Lower leg skin (tissue), 4 donors: Measurements from ENCODE around the gene GOLIM4. TPM values are rescaled to one million over a fixed set of nuclear protein-coding genes. Genes with fewer than 3 reads are reported as not detected.
"Not testable (repeated sequence)": the region's sequence is repeated elsewhere in the genome, so short reads cannot be mapped to it uniquely, and the experiment has no call there.

Experiments used
- DNase-seq, 2 donors: peaks; one replicate each; pipeline ENCODE4 v3.0.0-alpha.2; 2019; ENCODE audit warnings: low spot score in 2 of 2
- H3K4me3 ChIP-seq: fragments of 200-600 bp; sonication (generic); 2 replicates; pipeline ENCODE4 v1.5.1; 2017; ENCODE audit warnings: mild to moderate bottlenecking, low read depth; ENCODE audit not compliant: poor library complexity, severe bottlenecking
- CTCF ChIP-seq, 3 donors: fragments of 450-650 bp; IDR thresholded peaks; one replicate each; pipeline ENCODE4 v1.5.1; 2016; ENCODE audit warnings: antibody characterized with exemption in 3 of 3, mild to moderate bottlenecking in 3 of 3, moderate library complexity in 2 of 3
- POLR2A ChIP-seq, 2 donors: fragments of 450-650 bp; IDR thresholded peaks; one replicate each; pipeline ENCODE4 v1.6.1; 2016 to 2017; ENCODE audit warnings: antibody characterized with exemption in 2 of 2, mild to moderate bottlenecking in 1 of 2, moderate library complexity in 1 of 2
- WGBS, 2 donors: methylation state at CpG; one replicate each; pipeline ENCODE4 v1.1.5; 2018; 5-methylcytosine and 5-hydroxymethylcytosine counted together
- intact Hi-C: fragments of 100-400 bp; cut with DNase I; formaldehyde crosslinking; loops from one replicate; pipeline ENCODE4 v1.15.0; 2023; ENCODE audit warnings: low total_unique reads
- total RNA-seq, 4 donors: library from RNA; depleted of rRNA; stranded (reverse); fragments of >200 nt; gene quantifications; one replicate each; pipeline ENCODE4 v1.1.0, GENCODE V29; 2016

GOLIM4 gene
- total RNA-seq, 4 donors from 2014 or later: 7.6 to 25.5 (median 14.5) TPM

DNA sequence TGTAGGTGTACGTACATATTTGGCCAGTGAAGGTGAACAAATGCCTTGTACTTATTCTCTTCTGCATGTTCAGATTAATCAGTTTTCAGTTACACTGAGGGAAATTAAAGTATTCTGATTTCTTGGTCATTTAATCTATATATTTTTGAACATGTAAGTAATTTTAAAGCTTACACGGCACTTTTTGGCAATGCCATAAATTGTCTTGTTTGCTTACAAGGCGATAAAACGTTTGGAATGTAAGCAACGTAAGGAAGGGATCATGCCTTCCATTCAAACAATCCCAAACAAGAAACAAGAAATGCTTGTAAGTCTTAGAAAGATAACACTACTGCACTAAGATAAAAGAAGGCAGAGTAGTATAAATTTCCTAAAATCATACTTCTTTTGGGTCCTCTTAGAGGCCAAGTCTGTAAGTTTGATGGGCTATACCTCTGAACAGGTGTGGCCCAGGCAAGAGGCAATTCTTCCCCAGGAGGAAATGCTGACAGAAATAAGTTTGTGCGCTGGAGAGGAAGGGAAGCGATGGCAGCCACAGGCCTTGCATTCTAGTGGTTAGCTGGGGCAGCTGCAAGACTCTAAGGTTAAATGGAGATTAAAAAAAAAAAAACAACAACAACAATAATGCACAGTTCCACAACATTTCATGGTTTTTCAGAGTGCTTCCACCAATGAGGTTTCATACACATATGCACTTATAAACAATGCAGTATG lies 73.8 kb downstream of the GOLIM4 start:
- intact Hi-C loops: no loop called here

DNA sequence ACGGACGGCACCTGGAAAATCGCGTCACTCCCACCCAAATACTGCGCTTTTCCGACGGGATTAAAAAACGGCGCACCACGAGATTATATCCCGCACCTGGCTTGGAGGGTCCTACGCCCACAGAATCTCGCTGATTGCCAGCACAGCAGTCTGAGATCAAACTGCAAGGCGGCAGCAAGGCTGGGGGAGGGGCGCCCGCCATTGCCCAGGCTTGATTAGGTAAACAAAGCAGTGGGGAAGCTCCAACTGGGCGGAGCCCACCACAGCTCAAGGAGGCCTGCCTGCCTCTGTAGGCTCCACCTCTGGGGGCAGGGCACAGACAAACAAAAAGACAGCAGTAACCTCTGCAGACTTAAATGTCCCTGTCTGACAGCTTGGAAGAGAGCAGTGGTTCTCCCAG lies 84.4 kb downstream of the GOLIM4 start:
- 87 to 93% methylated on average over 16 to 17 of the region's 17 CpGs for WGBS, 2 donors
- H3K4me3 ChIP-seq, DNase-seq, intact Hi-C loops: not testable (repeated sequence)

More for the DNA sequence above, 73.8 kb downstream of the GOLIM4 start:
- DNase-seq: no peak
- 86 to 90% methylated on average over 7 of the region's 7 CpGs for WGBS, 2 donors
- TF ChIP-seq POLR2A (IDR thresholded peaks at IDR 0.05) (no peak), CTCF (IDR thresholded peaks at IDR 0.05) (no peak)
- no peak overlapping the region for H3K4me3 ChIP-seq

DNA sequence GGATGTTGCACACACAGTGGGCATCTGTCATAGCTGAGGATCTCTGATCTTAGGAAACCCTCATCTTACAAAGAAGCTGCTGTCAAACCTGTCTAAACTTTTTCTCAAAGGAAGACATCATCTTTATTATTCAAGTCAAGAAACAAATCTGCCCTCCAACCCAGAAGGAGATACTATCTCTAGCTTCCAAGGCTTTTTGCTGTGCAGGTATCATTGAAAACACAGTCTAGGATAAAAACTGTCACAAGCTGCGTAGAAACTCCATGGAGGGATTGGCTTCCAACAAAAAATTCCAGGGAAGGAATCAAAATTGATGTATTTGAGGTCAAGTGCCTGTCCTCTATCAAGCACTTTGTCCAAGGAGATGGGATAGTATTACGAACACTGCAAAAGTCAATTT lies 89.1 kb downstream of the GOLIM4 start:
- 93 to 98% methylated on average over 2 of the region's 2 CpGs for WGBS, 2 donors
- intact Hi-C loops: no loop called here
- TF ChIP-seq CTCF (IDR thresholded peaks at IDR 0.05) (no peak), POLR2A (IDR thresholded peaks at IDR 0.05) (no peak)
- no peak for DNase-seq
- H3K4me3 ChIP-seq: no peak overlapping the region

GRCh38 chr3:168003911-168004310 lies 91.8 kb downstream of the GOLIM4 start:
- DNase-seq: no peak
- intact Hi-C loops: no loop called here
- WGBS, 2 donors: 71 to 88% methylated on average over 4 of the region's 4 CpGs

GRCh38 chr3:168002786-168003368 lies 92.8 kb downstream of the GOLIM4 start:
- DNase-seq: no peak
- no peak for TF ChIP-seq POLR2A (IDR thresholded peaks at IDR 0.05)
- no peak for TF ChIP-seq CTCF (IDR thresholded peaks at IDR 0.05)
- 7 to 26% methylated on average over 1 of the region's 1 CpG for WGBS, 2 donors
- no peak overlapping the region for H3K4me3 ChIP-seq
- intact Hi-C loops: no loop called here

More at GRCh38 chr3:168003911-168004310, 91.8 kb downstream of the GOLIM4 start:
- no peak overlapping the region for H3K4me3 ChIP-seq
- TF ChIP-seq CTCF (IDR thresholded peaks at IDR 0.05) (no peak), POLR2A (IDR thresholded peaks at IDR 0.05) (no peak)

DNA sequence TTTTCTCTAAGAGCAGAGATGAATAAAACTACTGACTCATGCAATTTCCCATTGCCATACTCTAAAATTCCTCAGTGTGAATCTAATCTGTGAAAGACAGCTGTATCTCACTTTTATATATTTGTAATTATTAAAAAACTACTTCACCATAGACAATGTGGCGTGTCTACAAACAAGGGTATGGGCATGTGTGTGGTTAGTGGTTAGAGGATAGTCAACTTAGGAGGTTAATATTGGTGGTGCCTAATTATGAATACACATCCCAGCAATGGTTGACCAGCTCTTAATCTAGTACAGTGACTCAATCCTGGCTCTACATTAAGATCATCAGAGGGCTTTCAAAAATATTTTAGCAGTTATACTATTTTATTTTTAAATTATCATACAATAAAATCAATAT lies 94.5 kb downstream of the GOLIM4 start:
- WGBS, 2 donors: 89 to 94% methylated on average over 1 of the region's 1 CpG
- DNase-seq: no peak
- intact Hi-C loops: no loop called here
- H3K4me3 ChIP-seq: no peak overlapping the region
- TF ChIP-seq CTCF (IDR thresholded peaks at IDR 0.05) (no peak), POLR2A (IDR thresholded peaks at IDR 0.05) (no peak)
